IMR-90 (cell line): ENCODE results near the gene TSHZ1. TPM values are rescaled to one million over a fixed set of nuclear protein-coding genes. Genes with fewer than 3 reads are reported as not detected.

Source experiments
- ATAC-seq: fragments of 200-7000 bp; cut with Tn5 transposase; 2 replicates; pipeline ENCODE4 v1.9.1; 2020; ENCODE audit warnings: low read depth, mild to moderate bottlenecking, moderate library complexity
- BruUV-seq: library from RNA; stranded (reverse); fragments of 400-500 nt; replicated peaks from 2 replicates; lab custom pipeline; 2021; lab: Mats Ljungman, UMichigan
- CTCF ChIA-PET: fragments of 300-600 bp; formaldehyde crosslinking; extraction: SDS; loops from one replicate; lab custom pipeline; 2021; ENCODE audit warnings: antibody characterized with exemption; lab: Yijun Ruan, JAX
- POLR2A ChIA-PET: fragments of 300-600 bp; sonication (Branson Sonifier 250); formaldehyde crosslinking; loops from one replicate; lab custom pipeline; 2022; ENCODE audit warnings: antibody characterized with exemption; ENCODE audit not compliant: unreplicated experiment; lab: Charles Lee
- DNase-seq: peaks from one replicate; pipeline ENCODE4 v3.0.0; 2013
- H2AFZ ChIP-seq: replicated peaks from 2 replicates; pipeline ENCODE3; 2013; ENCODE audit warnings: low read length, mild to moderate bottlenecking; ENCODE audit not compliant: poor library complexity
- H2AK5ac ChIP-seq: 2 replicates; pipeline ENCODE4 v1.6.1; 2013; ENCODE audit warnings: low read depth, low read length, inconsistent platforms
- H2AK9ac ChIP-seq: replicated peaks from 2 replicates; pipeline ENCODE3; 2013; ENCODE audit warnings: mild to moderate bottlenecking, low read depth, low read length, moderate library complexity; ENCODE audit not compliant: poor library complexity
- H2BK120ac ChIP-seq: 2 replicates; pipeline ENCODE4 v1.6.1; 2013; ENCODE audit warnings: low read depth, low read length, inconsistent platforms
- H2BK15ac ChIP-seq: 3 replicates; pipeline ENCODE4 v1.6.1; 2013; ENCODE audit warnings: low read depth, low read length, inconsistent platforms
- H2BK20ac ChIP-seq: 2 replicates; pipeline ENCODE4 v1.6.1; 2013; ENCODE audit warnings: low read depth, mild to moderate bottlenecking, inconsistent platforms, low read length, moderate library complexity
- H2BK5ac ChIP-seq: 2 replicates; pipeline ENCODE4 v1.6.1; 2013; ENCODE audit warnings: mild to moderate bottlenecking, low read depth, low read length, inconsistent platforms; ENCODE audit not compliant: poor library complexity, severe bottlenecking
- H3K14ac ChIP-seq: replicated peaks from 2 replicates; pipeline ENCODE4 v1.6.1; 2013; ENCODE audit warnings: low read depth, low read length, inconsistent platforms
- H3K18ac ChIP-seq: 2 replicates; pipeline ENCODE4 v1.6.1; 2013; ENCODE audit warnings: low read depth, low read length, control low read depth
- H3K23ac ChIP-seq: 2 replicates; pipeline ENCODE4 v1.6.1; 2013; ENCODE audit warnings: low read depth, low read length, inconsistent platforms
- H3K27ac ChIP-seq: 2 replicates; pipeline ENCODE4 v1.5.1; 2013; ENCODE audit warnings: mild to moderate bottlenecking, control low read depth, low read length; ENCODE audit not compliant: insufficient read depth
- H3K27me3 ChIP-seq: 2 replicates; pipeline ENCODE4 v1.6.1; 2013; ENCODE audit warnings: low read length; ENCODE audit not compliant: control insufficient read depth, insufficient read depth
- H3K36me3 ChIP-seq: 2 replicates; pipeline ENCODE4 v1.6.1; 2013; ENCODE audit warnings: low read length, mixed read lengths; ENCODE audit not compliant: control insufficient read depth, insufficient read depth
- H3K4ac ChIP-seq: 2 replicates; pipeline ENCODE4 v1.6.1; 2013; ENCODE audit warnings: low read depth, low read length, inconsistent platforms
- H3K4me1 ChIP-seq: 2 replicates; pipeline ENCODE4 v1.6.1; 2013; ENCODE audit warnings: low read length, mixed read lengths; ENCODE audit not compliant: control insufficient read depth, insufficient read depth
- H3K4me2 ChIP-seq: 2 replicates; pipeline ENCODE4 v1.6.1; 2013; ENCODE audit warnings: low read depth, mild to moderate bottlenecking, control low read depth, low read length, moderate library complexity
- H3K4me3 ChIP-seq: 2 replicates; pipeline ENCODE4 v1.5.1; 2013; ENCODE audit warnings: low read depth, mild to moderate bottlenecking, control low read depth, low read length, moderate library complexity; ENCODE audit not compliant: insufficient read depth
- H3K56ac ChIP-seq: 2 replicates; pipeline ENCODE4 v1.6.1; 2013; ENCODE audit warnings: low read length, inconsistent platforms; ENCODE audit not compliant: insufficient read depth; ENCODE audit errors: extremely low read depth
- H3K79me1 ChIP-seq, 2 experiments: 2 replicates each; pipeline ENCODE4 v1.6.1; 2013; ENCODE audit warnings: low read length in 2 of 2, inconsistent platforms in 1 of 2, low read depth in 1 of 2
- H3K9ac ChIP-seq: 2 replicates; pipeline ENCODE4 v1.6.1; 2013; ENCODE audit warnings: low read depth, low read length, control low read depth
- H3K9me1 ChIP-seq: 2 replicates; pipeline ENCODE4 v1.6.1; 2013; ENCODE audit warnings: low read length, inconsistent platforms; ENCODE audit not compliant: insufficient read depth
- H3K9me3 ChIP-seq: 2 replicates; pipeline ENCODE4 v1.6.1; 2013; ENCODE audit warnings: low read length; ENCODE audit not compliant: control insufficient read depth, insufficient read depth
- H4K20me1 ChIP-seq: 2 replicates; pipeline ENCODE4 v1.6.1; 2013; ENCODE audit warnings: low read length, inconsistent platforms; ENCODE audit not compliant: insufficient read depth
- H4K5ac ChIP-seq: 2 replicates; pipeline ENCODE4 v1.6.1; 2013; ENCODE audit warnings: mild to moderate bottlenecking, low read depth, low read length, control low read depth
- H4K8ac ChIP-seq, 2 experiments: 2 replicates each; pipeline ENCODE4 v1.6.1; 2013; ENCODE audit warnings: low read depth in 2 of 2, low read length in 2 of 2, control low read depth in 1 of 2, inconsistent platforms in 1 of 2
- H4K91ac ChIP-seq: 2 replicates; pipeline ENCODE4 v1.6.1; 2013; ENCODE audit warnings: low read depth, low read length, inconsistent platforms; ENCODE audit not compliant: insufficient read depth
- MAFK ChIP-seq: IDR thresholded peaks from 2 replicates; pipeline ENCODE4 v1.6.1; 2012; ENCODE audit warnings: low read depth, low read length, improper control_type of control experiment
- MAZ ChIP-seq: IDR thresholded peaks from 2 replicates; pipeline ENCODE4 v1.6.1; 2012; ENCODE audit warnings: low read depth, mild to moderate bottlenecking, low read length, improper control_type of control experiment, moderate library complexity, borderline replicate concordance
- NFE2L2 ChIP-seq: fragments of 150-350 bp; IDR thresholded peaks from 2 replicates; pipeline ENCODE4 v1.6.1; 2016; ENCODE audit warnings: low read depth, mild to moderate bottlenecking, low read length
- RFX5 ChIP-seq: IDR thresholded peaks from 2 replicates; pipeline ENCODE4 v1.8.0; 2012; ENCODE audit warnings: low read depth, mild to moderate bottlenecking, low read length, moderate library complexity
- SMC3 ChIP-seq: fragments of 150-350 bp; IDR thresholded peaks from 2 replicates; pipeline ENCODE4 v1.6.1; 2016; ENCODE audit warnings: low read depth, mild to moderate bottlenecking, antibody characterized with exemption, low read length, moderate library complexity
- WGBS, 2 experiments: methylation state at CpG; one replicate each; pipeline versions ENCODE4 v1.1.5 to v1.1.7; 2013; ENCODE audit warnings: missing lambda C conversion rate in 2 of 2; ENCODE audit not compliant: insufficient read length in 1 of 2; ENCODE audit errors: extremely low coverage in 2 of 2; 5-methylcytosine and 5-hydroxymethylcytosine counted together
- dilution Hi-C: fragments of 300-500 bp; cut with HindIII; formaldehyde crosslinking; loops from one replicate; pipeline ENCODE4 v1.14.3; 2018; ENCODE audit warnings: low sequenced_read_pairs; ENCODE audit not compliant: unreplicated experiment
- in situ Hi-C: fragments of 300-500 bp; cut with MboI; formaldehyde crosslinking; loops from 3 replicates; pipeline ENCODE4 v1.14.3; 2019; ENCODE audit warnings: low sequenced_read_pairs, inconsistent platforms, mixed read lengths
- intact Hi-C: fragments of 100-400 bp; cut with micrococcal nuclease; formaldehyde crosslinking; loops from 2 replicates; pipeline ENCODE4 v1.10.0; 2022
- polyA plus RNA-seq, 3 experiments: library from polyadenylated mRNA; depleted of rRNA; stranded (reverse); fragments of >200 nt; gene quantifications; 2 replicates each; pipeline ENCODE4 v1.2.3, GENCODE V29; 2012; ENCODE audit warnings: low replicate concordance in 1 of 3
- total RNA-seq: library from RNA; depleted of rRNA; stranded (reverse); fragments of >200 nt; gene quantifications from 2 replicates; pipeline ENCODE4 v1.2.3, GENCODE V29; 2012

The TSHZ1 gene
- total and polyA plus RNA-seq, 2 of the 4 experiments (the other 2 are of a cell fraction) = 7.1 to 10.0 TPM

GRCh38 chr18:75198036-75198435 lies 12.6 kb upstream of the TSHZ1 start:
- ATAC-seq (no peak), DNase-seq (peak; percentile 27)
- Histone ChIP-seq H3K4ac (no peak overlapping the region), H4K20me1 (no peaks in the 10 kb centered on the region; the same call in none of the 2 replicates), H2AFZ (no peak overlapping the region), H3K18ac (no peak overlapping the region), H3K14ac (0 out of 2 replicates have a peak overlapping the region, but pooled peaks have one; percentile 34), H3K27ac (no peak overlapping the region), H3K9ac (no peak overlapping the region), H2BK120ac (no peak overlapping the region), H3K56ac (no peak overlapping the region), H4K5ac (no peak overlapping the region), H3K4me2 (no peak overlapping the region), H3K4me1 (peaks cover 7% of the 10 kb centered on the region), H4K8ac (no peak overlapping the region; a peak in 1 of 4 replicates), H2AK5ac (no peak overlapping the region), H4K91ac (no peak overlapping the region), H3K27me3 (no peaks in the 10 kb centered on the region), H2BK5ac (no peak overlapping the region), H3K36me3 (peaks cover 18% of the 10 kb centered on the region), H3K4me3 (no peak overlapping the region), H3K9me1 (peaks cover 9% of the 10 kb centered on the region), H2BK15ac (no peak overlapping the region), H2AK9ac (no peak overlapping the region), H3K79me1 (peaks cover 15 to 41% of the 10 kb centered on the region in 2 experiments), H3K9me3 (no peaks in the 10 kb centered on the region), H2BK20ac (no peak overlapping the region), H3K23ac (peak overlapping the region; percentile 49; the same call in 1 of the 2 replicates)
- ChIA-PET POLR2A (no interaction called here), CTCF (interaction anchor here (0.7 kb wide), 1 partner anchor 17 kb away, joined by 3 read pairs; no protein-coding TSS in a partner anchor)
- no CpG with 5 or more reads among the region's 3 CpGs for WGBS, 2 experiments
- dilution Hi-C loops (no loop called here), in situ Hi-C loops (loop anchor here (5.0 kb wide), 1 partner anchor 541 kb away; no protein-coding TSS in a partner anchor), intact Hi-C loops (no loop called here)
- TF ChIP-seq NFE2L2 (no peak), RFX5 (no peak), SMC3 (no peak), MAZ (no peak), MAFK (no peak)
- no TSS peak for BruUV-seq
